Osteocyte (in vitro differentiated cells): ENCODE data around the gene ESYT3. TPM values are rescaled to one million over a fixed set of nuclear protein-coding genes. Genes with fewer than 3 reads are reported as not detected.
A peak's percentile ranks its signal among the peaks of the same experiment; 100 is the strongest.

Experiments used
- DNase-seq: peaks from one replicate; pipeline ENCODE4 v3.0.0; 2021; ENCODE audit warnings: mixed read lengths; ENCODE audit not compliant: unreplicated experiment; ENCODE audit errors: extremely low spot score
- H3K27ac Mint-ChIP-seq: one replicate; pipeline ENCODE4 v1.8.0; 2021; ENCODE audit warnings: mild to moderate bottlenecking, mixed read lengths; ENCODE audit not compliant: unreplicated experiment
- H3K27me3 Mint-ChIP-seq: one replicate; pipeline ENCODE4 v1.8.0; 2021; ENCODE audit warnings: mixed read lengths; ENCODE audit not compliant: unreplicated experiment
- H3K36me3 Mint-ChIP-seq: one replicate; pipeline ENCODE4 v1.8.0; 2021; ENCODE audit warnings: mixed read lengths; ENCODE audit not compliant: unreplicated experiment
- H3K4me1 Mint-ChIP-seq: one replicate; pipeline ENCODE4 v1.8.0; 2021; ENCODE audit warnings: mixed read lengths; ENCODE audit not compliant: unreplicated experiment
- H3K4me3 Mint-ChIP-seq: one replicate; pipeline ENCODE4 v1.8.0; 2021; ENCODE audit warnings: mild to moderate bottlenecking, moderate library complexity, mixed read lengths; ENCODE audit not compliant: unreplicated experiment
- H3K9me3 Mint-ChIP-seq: one replicate; pipeline ENCODE4 v1.8.0; 2021; ENCODE audit warnings: mixed read lengths; ENCODE audit not compliant: unreplicated experiment
- total RNA-seq: library from RNA; stranded (reverse); gene quantifications from 2 replicates; pipeline ENCODE4 v1.2.1, GENCODE V29; 2021
- TF ChIP-seq, protein P1 (sequence below): fragments of 200-600 bp; sonication (generic); IDR thresholded peaks from 2 replicates; pipeline ENCODE4 v1.5.0; 2021; ENCODE audit warnings: antibody characterized with exemption, mild to moderate bottlenecking, moderate library complexity

Gene ESYT3
- total RNA-seq, 1 donor from 2014 or later: 0.21 TPM

DNA sequence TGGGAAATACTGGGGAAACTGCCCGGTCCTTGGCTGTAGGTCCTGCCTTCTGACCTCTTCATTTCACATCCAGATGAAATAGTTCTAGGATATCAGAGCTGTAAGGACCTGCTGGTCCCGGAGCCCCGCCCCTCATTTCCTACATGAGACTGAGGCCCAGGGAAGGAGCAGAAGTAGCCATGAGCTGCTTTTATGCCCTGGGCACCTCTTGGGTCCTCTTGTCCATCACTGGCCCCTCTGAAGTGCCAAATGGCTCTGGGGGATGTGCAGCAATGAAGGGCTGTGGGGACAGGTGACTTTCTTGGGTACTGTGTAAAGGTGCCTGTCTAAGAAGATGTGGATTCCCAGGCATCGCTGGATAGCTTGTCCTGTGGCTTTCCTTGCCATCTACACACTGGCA is 40.3 kb upstream of the ESYT3 start:
- Mint-ChIP-seq H3K27me3 (no peaks in the 10 kb centered on the region), H3K9me3 (no peaks in the 10 kb centered on the region), H3K27ac (no peak overlapping the region), H3K4me1 (peaks cover 17% of the 10 kb centered on the region), H3K4me3 (no peak overlapping the region), H3K36me3 (no peaks in the 10 kb centered on the region)
- TF ChIP-seq, protein P1, sequence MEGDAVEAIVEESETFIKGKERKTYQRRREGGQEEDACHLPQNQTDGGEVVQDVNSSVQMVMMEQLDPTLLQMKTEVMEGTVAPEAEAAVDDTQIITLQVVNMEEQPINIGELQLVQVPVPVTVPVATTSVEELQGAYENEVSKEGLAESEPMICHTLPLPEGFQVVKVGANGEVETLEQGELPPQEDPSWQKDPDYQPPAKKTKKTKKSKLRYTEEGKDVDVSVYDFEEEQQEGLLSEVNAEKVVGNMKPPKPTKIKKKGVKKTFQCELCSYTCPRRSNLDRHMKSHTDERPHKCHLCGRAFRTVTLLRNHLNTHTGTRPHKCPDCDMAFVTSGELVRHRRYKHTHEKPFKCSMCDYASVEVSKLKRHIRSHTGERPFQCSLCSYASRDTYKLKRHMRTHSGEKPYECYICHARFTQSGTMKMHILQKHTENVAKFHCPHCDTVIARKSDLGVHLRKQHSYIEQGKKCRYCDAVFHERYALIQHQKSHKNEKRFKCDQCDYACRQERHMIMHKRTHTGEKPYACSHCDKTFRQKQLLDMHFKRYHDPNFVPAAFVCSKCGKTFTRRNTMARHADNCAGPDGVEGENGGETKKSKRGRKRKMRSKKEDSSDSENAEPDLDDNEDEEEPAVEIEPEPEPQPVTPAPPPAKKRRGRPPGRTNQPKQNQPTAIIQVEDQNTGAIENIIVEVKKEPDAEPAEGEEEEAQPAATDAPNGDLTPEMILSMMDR: no peak
- DNase-seq: no peak

DNA sequence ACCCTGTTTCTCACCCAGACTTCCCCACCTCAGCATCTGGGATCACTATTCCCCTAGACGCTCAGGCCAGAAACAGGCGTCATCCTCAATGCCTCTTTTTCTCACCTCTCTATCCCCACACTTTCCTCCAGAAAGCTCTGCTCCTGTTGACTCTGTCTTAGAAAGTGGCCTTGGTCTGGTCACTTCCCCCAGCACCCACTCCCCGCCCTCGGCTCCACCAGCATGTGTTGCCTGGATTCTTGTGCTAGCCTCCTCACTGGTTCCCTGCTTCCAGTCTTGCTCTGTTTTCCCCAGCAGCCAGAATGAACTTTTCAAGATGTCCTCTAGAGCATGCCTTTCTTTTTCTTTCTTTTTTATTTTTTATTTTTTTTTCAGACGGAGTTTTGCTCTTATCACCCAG is 39.7 kb upstream of the ESYT3 start:
- peaks cover 14% of the 10 kb centered on the region for H3K4me1 Mint-ChIP-seq
- TF ChIP-seq, protein P1: no peak
- H3K9me3 Mint-ChIP-seq: no peaks in the 10 kb centered on the region
- DNase-seq: no peak
- no peak overlapping the region for H3K4me3 Mint-ChIP-seq
- H3K27ac Mint-ChIP-seq: no peak overlapping the region
- no peaks in the 10 kb centered on the region for H3K36me3 Mint-ChIP-seq
- no peaks in the 10 kb centered on the region for H3K27me3 Mint-ChIP-seq

GRCh38 chr3:138395865-138396751 is 38.3 kb upstream of the ESYT3 start:
- peaks cover 1% of the 10 kb centered on the region for H3K4me1 Mint-ChIP-seq
- DNase-seq: no peak
- H3K9me3 Mint-ChIP-seq: no peaks in the 10 kb centered on the region
- H3K27ac Mint-ChIP-seq: no peak overlapping the region
- H3K27me3 Mint-ChIP-seq: no peaks in the 10 kb centered on the region
- no peak overlapping the region for H3K4me3 Mint-ChIP-seq
- TF ChIP-seq, protein P1: no peak
- H3K36me3 Mint-ChIP-seq: peaks cover 5% of the 10 kb centered on the region

- Mint-ChIP-seq H3K4me1 (no peaks in the 10 kb centered on the region), H3K9me3 (no peaks in the 10 kb centered on the region), H3K36me3 (peaks cover 8% of the 10 kb centered on the region), H3K27ac (no peak overlapping the region), H3K4me3 (no peak overlapping the region), H3K27me3 (no peaks in the 10 kb centered on the region)
- TF ChIP-seq, protein P1: no peak
- DNase-seq: no peak
Measured at GRCh38 chr3:138396752-138397410, 37.5 kb upstream of the ESYT3 start.

GRCh38 chr3:138397983-138398382 is 36.4 kb upstream of the ESYT3 start:
- H3K27me3 Mint-ChIP-seq: no peaks in the 10 kb centered on the region
- no peaks in the 10 kb centered on the region for H3K9me3 Mint-ChIP-seq
- no peaks in the 10 kb centered on the region for H3K4me1 Mint-ChIP-seq
- no peak overlapping the region for H3K4me3 Mint-ChIP-seq
- peaks cover 11% of the 10 kb centered on the region for H3K36me3 Mint-ChIP-seq
- TF ChIP-seq, protein P1: peak; percentile 31
- no peak overlapping the region for H3K27ac Mint-ChIP-seq
- no peak for DNase-seq
